Endothelial cell of umbilical vein (primary cell): Measurements from ENCODE around the gene DENND1A. TPM values are rescaled to one million over a fixed set of nuclear protein-coding genes. Genes with fewer than 3 reads are reported as not detected.

Experiments
- BruUV-seq: library from RNA; stranded (reverse); fragments of 400-500 nt; replicated peaks from 2 replicates; lab custom pipeline; 2021; lab: Mats Ljungman, UMichigan
- CTCF ChIA-PET: fragments of 300-600, 350-600 bp; sonication (Branson Sonifier 250); formaldehyde crosslinking; loops from one replicate; lab custom pipeline; 2021; ENCODE audit warnings: antibody characterized with exemption, inconsistent platforms; lab: Charles Lee
- POLR2A ChIA-PET: fragments of 300-600, 350-600 bp; sonication (Branson Sonifier 250); formaldehyde crosslinking; loops from one replicate; lab custom pipeline; 2021; ENCODE audit warnings: antibody characterized with exemption, inconsistent platforms; lab: Charles Lee
- DNase-seq: peaks from one replicate; pipeline ENCODE4 v3.0.0-alpha.2; 2011; ENCODE audit warnings: low read depth, low spot score
- FAIRE-seq: peaks from 2 replicates; lab custom pipeline; 2011; peaks lifted over from hg19 to GRCh38; lab: Jason Lieb, UNC
- H2AFZ ChIP-seq: 2 replicates; pipeline ENCODE4 v1.6.0; 2012; ENCODE audit warnings: low read depth, low read length, control low read depth, inconsistent platforms
- H3K27ac ChIP-seq: 2 replicates; pipeline ENCODE4 v1.5.1; 2011; ENCODE audit warnings: low read depth, mild to moderate bottlenecking, control low read depth, low read length, moderate library complexity; ENCODE audit not compliant: insufficient read depth
- H3K27me3 ChIP-seq, 2 experiments: 2 replicates each; pipeline versions ENCODE4 v1.6.0 to v1.6.1; 2011; ENCODE audit warnings: low read length in 2 of 2, mixed read lengths in 1 of 2; ENCODE audit not compliant: control insufficient read depth in 2 of 2, insufficient read depth in 2 of 2
- H3K36me3 ChIP-seq, 2 experiments: 2 replicates in 1 of 2; 3 replicates in 1 of 2; pipeline ENCODE4 v1.5.1; 2011; ENCODE audit warnings: low read length in 2 of 2, mild to moderate bottlenecking in 1 of 2, moderate library complexity in 1 of 2; ENCODE audit not compliant: control insufficient read depth in 2 of 2, insufficient read depth in 2 of 2; ENCODE audit errors: extremely low read depth in 1 of 2
- H3K4me1 ChIP-seq: 3 replicates; pipeline ENCODE4 v1.5.1; 2011; ENCODE audit warnings: mild to moderate bottlenecking, low read length; ENCODE audit not compliant: control insufficient read depth, insufficient read depth; ENCODE audit errors: extremely low read depth
- H3K4me2 ChIP-seq: 2 replicates; pipeline ENCODE4 v1.6.1; 2011; ENCODE audit warnings: low read length, control low read depth, mixed read lengths; ENCODE audit not compliant: insufficient read depth
- H3K4me3 ChIP-seq, 3 experiments: fragments of 200-600 bp in 1 of 3; sonication (generic), shearing (Covaris generic) in 1 of 3; replicated peaks in 1 of 3; 2 replicates each; pipeline ENCODE4 v1.5.1; 2011 to 2016; ENCODE audit warnings: control low read depth in 3 of 3, low read length in 3 of 3, mild to moderate bottlenecking in 2 of 3, inconsistent platforms in 1 of 3, low read depth in 1 of 3, moderate library complexity in 1 of 3; ENCODE audit not compliant: insufficient read depth in 1 of 3
- H3K79me2 ChIP-seq: 2 replicates; pipeline ENCODE4 v1.6.0; 2012; ENCODE audit warnings: low read length, inconsistent platforms; ENCODE audit not compliant: control insufficient read depth, insufficient read depth
- H3K9ac ChIP-seq: replicated peaks from 2 replicates; pipeline ENCODE3; 2011; ENCODE audit warnings: low read length, control low read depth; ENCODE audit not compliant: insufficient read depth; ENCODE audit errors: extremely low read depth
- H3K9me1 ChIP-seq: replicated peaks from 3 replicates; pipeline ENCODE4 v1.6.0; 2011; ENCODE audit warnings: mild to moderate bottlenecking, low read length; ENCODE audit not compliant: control insufficient read depth, insufficient read depth; ENCODE audit errors: extremely low read depth
- H3K9me3 ChIP-seq: replicated peaks from 2 replicates; pipeline ENCODE4 v1.5.1; 2012; ENCODE audit warnings: low read length, inconsistent platforms; ENCODE audit not compliant: control insufficient read depth, insufficient read depth
- H4K20me1 ChIP-seq: replicated peaks from 2 replicates; pipeline ENCODE3; 2011; ENCODE audit warnings: mild to moderate bottlenecking, low read length; ENCODE audit not compliant: control insufficient read depth, insufficient read depth; ENCODE audit errors: extremely low read depth
- EZH2 ChIP-seq: IDR thresholded peaks from 2 replicates; pipeline ENCODE4 v1.6.1; 2012; ENCODE audit warnings: borderline replicate concordance, low read depth, mild to moderate bottlenecking, moderate library complexity, low read length, inconsistent platforms; ENCODE audit not compliant: severe bottlenecking
- FOS ChIP-seq: IDR thresholded peaks from 2 replicates; pipeline ENCODE4 v1.6.1; 2011; ENCODE audit warnings: mild to moderate bottlenecking, low read length, moderate library complexity, borderline replicate concordance; ENCODE audit not compliant: insufficient read depth
- GATA2 ChIP-seq: IDR thresholded peaks from 2 replicates; pipeline ENCODE4 v1.7.0; 2011; ENCODE audit warnings: low read depth, mild to moderate bottlenecking, moderate library complexity, mixed read lengths, low read length; ENCODE audit not compliant: insufficient read length, insufficient read depth
- JUN ChIP-seq: IDR thresholded peaks from 2 replicates; pipeline ENCODE4 v1.6.1; 2011; ENCODE audit warnings: borderline replicate concordance, low read depth; ENCODE audit not compliant: insufficient read length, insufficient read depth
- MYC ChIP-seq: IDR thresholded peaks from one replicate; pipeline ENCODE4 v1.6.1; 2011; ENCODE audit warnings: mild to moderate bottlenecking, low read depth, low read length
- POLR2A ChIP-seq: IDR thresholded peaks from 2 replicates; pipeline ENCODE4 v1.6.1; 2012; ENCODE audit warnings: low read depth, mild to moderate bottlenecking, control low read depth, low read length
- POLR2AphosphoS5 ChIP-seq: IDR thresholded peaks from 2 replicates; pipeline ENCODE4 v1.6.1; 2012; ENCODE audit warnings: low read depth, mild to moderate bottlenecking, control low read depth, low read length, moderate library complexity; ENCODE audit not compliant: insufficient read depth
- dilution Hi-C: fragments of 300-500 bp; cut with MboI; formaldehyde crosslinking; loops from one replicate; pipeline ENCODE4 v1.15.0; 2019; ENCODE audit warnings: low sequenced_read_pairs; ENCODE audit not compliant: extremely low pct_ligation_motif_present
- intact Hi-C: fragments of 100-400 bp; cut with micrococcal nuclease; formaldehyde crosslinking; loops from one replicate; pipeline ENCODE4 v1.10.0; 2022
- polyA plus RNA-seq, 4 experiments: library from polyadenylated mRNA; depleted of rRNA in 3 of 4; stranded (reverse) in 3 of 4; unstranded in 1 of 4; fragments of >200 nt; gene quantifications; 2 replicates each; pipeline versions ENCODE4 v1.2.1 to v1.2.3, GENCODE V29; 2011 to 2012; ENCODE audit warnings: missing spikeins in 1 of 4
- total RNA-seq: library from RNA; stranded (reverse); gene quantifications from 2 replicates; pipeline ENCODE4 v1.2.3, GENCODE V29; 2021
- TF ChIP-seq, protein P1 (sequence below), 2 donors: IDR thresholded peaks; 1 replicate in 1 of 2; 2 replicates in 1 of 2; pipeline ENCODE4 v1.5.1; 2011; ENCODE audit warnings: low read length in 2 of 2, mild to moderate bottlenecking in 2 of 2, moderate library complexity in 2 of 2, control low read depth in 1 of 2, inconsistent platforms in 1 of 2, low read depth in 1 of 2; ENCODE audit not compliant: insufficient read depth in 1 of 2; ENCODE audit errors: extremely low read depth in 1 of 2
- TF ChIP-seq, protein P2 (sequence below): IDR thresholded peaks from 2 replicates; pipeline ENCODE4 v1.6.1; 2011; ENCODE audit not compliant: insufficient read depth, insufficient read length

Gene DENND1A
- total and polyA plus RNA-seq, 2 donors (not counting 3 experiments of a cell fraction or from before 2014, with no cell fraction given) = 18.5 to 24.5 TPM

DNA sequence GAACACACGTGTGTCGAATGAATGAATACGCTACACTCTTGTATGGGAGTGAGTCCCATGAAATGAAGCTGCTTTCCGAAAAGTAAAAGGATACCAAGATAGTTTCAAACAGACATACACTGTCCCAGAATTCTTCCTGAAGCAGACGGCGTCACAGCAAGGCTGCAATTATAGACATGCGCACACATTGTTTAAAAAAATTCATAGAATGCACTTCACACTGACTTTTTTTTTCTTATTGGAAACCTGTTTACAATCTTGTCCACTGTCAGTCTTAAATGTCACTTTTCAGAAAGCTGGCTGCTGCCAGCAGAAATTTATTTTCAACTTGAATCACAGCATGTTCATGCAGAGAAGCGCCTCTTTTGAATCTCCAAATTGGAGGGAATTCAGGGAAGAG is 449.1 kb downstream of the DENND1A start:
- no peaks in the 10 kb centered on the region for H3K9me3 ChIP-seq
- dilution Hi-C loops = no loop called here
- no peaks in the 10 kb centered on the region for H3K4me1 ChIP-seq
- no peak overlapping the region for H3K27ac ChIP-seq
- FAIRE-seq (no peak), DNase-seq (no peak)
- no peaks in the 10 kb centered on the region for H3K9me1 ChIP-seq
- ChIA-PET CTCF (no interaction called here), POLR2A (no interaction called here)
- no peaks in the 10 kb centered on the region for H3K27me3 ChIP-seq
- H3K36me3 ChIP-seq = no peaks in the 10 kb centered on the region
- no peaks in the 10 kb centered on the region for H4K20me1 ChIP-seq
- H2AFZ ChIP-seq = no peak overlapping the region
- H3K9ac ChIP-seq = no peak overlapping the region
- no peak overlapping the region for H3K4me3 ChIP-seq
- H3K79me2 ChIP-seq = no peaks in the 10 kb centered on the region
- no peak overlapping the region for H3K4me2 ChIP-seq
- TF ChIP-seq FOS (no peak), MYC (no peak), EZH2 (no peak), POLR2A (no peak)
- TF ChIP-seq, protein P1, sequence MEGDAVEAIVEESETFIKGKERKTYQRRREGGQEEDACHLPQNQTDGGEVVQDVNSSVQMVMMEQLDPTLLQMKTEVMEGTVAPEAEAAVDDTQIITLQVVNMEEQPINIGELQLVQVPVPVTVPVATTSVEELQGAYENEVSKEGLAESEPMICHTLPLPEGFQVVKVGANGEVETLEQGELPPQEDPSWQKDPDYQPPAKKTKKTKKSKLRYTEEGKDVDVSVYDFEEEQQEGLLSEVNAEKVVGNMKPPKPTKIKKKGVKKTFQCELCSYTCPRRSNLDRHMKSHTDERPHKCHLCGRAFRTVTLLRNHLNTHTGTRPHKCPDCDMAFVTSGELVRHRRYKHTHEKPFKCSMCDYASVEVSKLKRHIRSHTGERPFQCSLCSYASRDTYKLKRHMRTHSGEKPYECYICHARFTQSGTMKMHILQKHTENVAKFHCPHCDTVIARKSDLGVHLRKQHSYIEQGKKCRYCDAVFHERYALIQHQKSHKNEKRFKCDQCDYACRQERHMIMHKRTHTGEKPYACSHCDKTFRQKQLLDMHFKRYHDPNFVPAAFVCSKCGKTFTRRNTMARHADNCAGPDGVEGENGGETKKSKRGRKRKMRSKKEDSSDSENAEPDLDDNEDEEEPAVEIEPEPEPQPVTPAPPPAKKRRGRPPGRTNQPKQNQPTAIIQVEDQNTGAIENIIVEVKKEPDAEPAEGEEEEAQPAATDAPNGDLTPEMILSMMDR (IDR thresholded peaks at IDR 0.05; ENCODE audit: extremely low read depth in 1 of 2, insufficient read depth in 1 of 2, low read depth in 1 of 2, low read length in 2 of 2) = no peak
- BruUV-seq = no TSS peak
- intact Hi-C loops = no loop called here

DNA sequence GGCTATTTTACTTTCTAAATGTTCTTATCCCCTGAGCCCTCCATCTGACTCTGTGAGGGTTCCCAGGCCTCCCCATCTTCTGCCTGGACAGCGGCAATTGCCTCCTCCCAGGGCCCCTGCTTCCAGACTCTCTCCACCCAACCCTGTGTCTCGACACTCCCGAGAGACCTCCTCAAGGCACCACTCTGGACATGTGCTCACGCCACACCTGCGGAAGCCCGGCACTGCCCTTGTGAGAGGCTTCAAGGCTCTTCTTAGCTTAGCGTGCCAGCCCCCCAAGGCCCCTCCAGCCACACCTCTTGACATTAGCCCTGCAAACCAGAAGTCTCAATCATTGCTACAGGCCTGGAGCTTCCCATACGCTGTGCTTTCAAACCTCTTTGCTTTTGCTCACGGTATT is 449.8 kb downstream of the DENND1A start:
- H3K79me2 ChIP-seq = no peaks in the 10 kb centered on the region
- no TSS peak for BruUV-seq
- no peak overlapping the region for H3K9ac ChIP-seq
- no peak overlapping the region for H3K4me2 ChIP-seq
- no peak for TF ChIP-seq GATA2
- TF ChIP-seq, protein P2, sequence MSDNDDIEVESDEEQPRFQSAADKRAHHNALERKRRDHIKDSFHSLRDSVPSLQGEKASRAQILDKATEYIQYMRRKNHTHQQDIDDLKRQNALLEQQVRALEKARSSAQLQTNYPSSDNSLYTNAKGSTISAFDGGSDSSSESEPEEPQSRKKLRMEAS = no peak
- TF ChIP-seq, protein P1 (IDR thresholded peaks at IDR 0.05; ENCODE audit: extremely low read depth in 1 of 2, insufficient read depth in 1 of 2, low read depth in 1 of 2, low read length in 2 of 2) = no peak
- no peak for TF ChIP-seq POLR2A
- TF ChIP-seq EZH2 = no peak
- no peak for TF ChIP-seq POLR2AphosphoS5
- no peak for TF ChIP-seq FOS
- no peak for TF ChIP-seq JUN
- TF ChIP-seq MYC = no peak
- H3K27ac ChIP-seq = no peak overlapping the region
- dilution Hi-C loops (no loop called here), intact Hi-C loops (no loop called here)
- H4K20me1 ChIP-seq = no peaks in the 10 kb centered on the region
- ChIA-PET CTCF (no interaction called here), POLR2A (no interaction called here)
- FAIRE-seq (no peak), DNase-seq (no peak)
- no peaks in the 10 kb centered on the region for H3K9me1 ChIP-seq
- no peaks in the 10 kb centered on the region for H3K4me1 ChIP-seq
- H3K27me3 ChIP-seq = no peaks in the 10 kb centered on the region
- H3K9me3 ChIP-seq = no peaks in the 10 kb centered on the region
- no peaks in the 10 kb centered on the region for H3K36me3 ChIP-seq
- no peak overlapping the region for H3K4me3 ChIP-seq
- H2AFZ ChIP-seq = no peak overlapping the region
